Measurements from ENCODE around the gene CDHR3. TPM values are rescaled to one million over a fixed set of nuclear protein-coding genes. Genes with fewer than 3 reads are reported as not detected.

CDHR3 gene
- total RNA-seq, 1 experiment from 2014 or later, result 6.5 TPM

DNA sequence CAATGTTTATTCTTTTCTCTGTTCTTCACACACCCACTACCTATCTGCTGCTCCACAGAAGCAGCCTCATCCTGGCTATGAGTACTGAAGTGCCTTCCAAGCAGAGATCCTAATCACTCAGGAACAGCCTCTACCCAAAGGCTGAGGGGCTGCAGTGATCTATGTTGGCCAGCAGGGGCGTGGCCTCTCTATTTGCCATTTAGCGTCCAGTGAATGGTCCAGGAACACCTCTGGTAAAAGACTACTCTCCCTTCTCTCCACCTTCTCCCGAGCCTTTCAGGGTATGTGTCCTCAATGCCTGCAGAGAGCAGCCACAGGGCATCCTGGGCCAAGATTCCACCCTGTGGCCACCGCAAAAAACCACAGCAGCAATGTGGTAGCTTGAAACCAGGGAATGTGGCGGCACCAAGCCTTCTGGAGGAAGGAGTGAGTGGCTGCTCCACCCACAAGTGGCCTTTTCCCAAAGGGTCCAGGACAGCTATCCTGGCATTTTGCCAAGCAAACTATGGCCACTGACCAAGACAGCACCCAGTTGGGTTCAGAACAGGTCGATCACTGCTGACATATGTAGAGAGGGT is 78.2 kb downstream of the CDHR3 start:
- CTCF ChIA-PET, result interaction anchor here (1.1 to 1.7 kb wide), 2 partner anchors 276 to 280 kb away, joined by 3 to 5 read pairs; no protein-coding TSS in a partner anchor
- intact Hi-C loops (cut with micrococcal nuclease; ENCODE audit: unreplicated experiment), result loop anchor here (1.0 to 10.0 kb wide), 2 partner anchors 166 to 281 kb away; partner anchors contain the start of gene ATXN7L1
- in situ Hi-C loops (cut with HindIII; ENCODE audit: low pct_unique_long_range_greater_than_20kb, low sequenced_read_pairs), result no loop called here

DNA sequence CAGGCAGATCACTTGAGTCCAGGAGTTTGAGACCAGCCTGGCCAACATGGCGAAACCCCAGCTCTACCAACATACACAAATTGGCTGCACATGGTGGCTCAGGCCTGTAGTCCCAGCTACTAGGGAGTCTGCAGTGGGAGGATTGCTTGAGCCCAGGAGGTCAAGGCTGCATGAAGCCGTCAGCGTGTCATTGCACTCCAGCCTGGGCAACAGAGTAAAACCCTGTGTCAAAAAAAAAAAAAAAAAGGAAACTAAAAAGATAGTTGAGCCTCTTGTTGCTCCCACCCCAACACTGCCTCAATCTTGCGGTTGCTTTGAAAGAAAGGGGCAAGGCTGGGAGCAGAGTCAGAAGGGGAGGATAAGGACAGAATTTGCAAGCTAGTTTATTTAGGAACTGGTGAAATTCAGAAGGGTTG is 79.1 kb downstream of the CDHR3 start:
- H3K4me1 ChIP-seq (ENCODE audit: control insufficient read depth, insufficient read depth, low read length), result no peaks in the 10 kb centered on the region; the same call in 1 of the 2 replicates
- no peak overlapping the region for H3K4me3 ChIP-seq (ENCODE audit: low read depth in 2 of 2, low read length in 2 of 2)
- no peaks in the 10 kb centered on the region for H3K36me3 ChIP-seq (ENCODE audit: control insufficient read depth, insufficient read depth, low read length)
- DNase-seq (ENCODE audit: low read depth, low spot score) (no peak), ATAC-seq (no peak)
- H3K9me3 ChIP-seq (ENCODE audit: control insufficient read depth, insufficient read depth, low read depth, low read length), result no peaks in the 10 kb centered on the region
- in situ Hi-C loops (cut with HindIII; ENCODE audit: low pct_unique_long_range_greater_than_20kb, low sequenced_read_pairs), result no loop called here
- TF ChIP-seq, protein P1, sequence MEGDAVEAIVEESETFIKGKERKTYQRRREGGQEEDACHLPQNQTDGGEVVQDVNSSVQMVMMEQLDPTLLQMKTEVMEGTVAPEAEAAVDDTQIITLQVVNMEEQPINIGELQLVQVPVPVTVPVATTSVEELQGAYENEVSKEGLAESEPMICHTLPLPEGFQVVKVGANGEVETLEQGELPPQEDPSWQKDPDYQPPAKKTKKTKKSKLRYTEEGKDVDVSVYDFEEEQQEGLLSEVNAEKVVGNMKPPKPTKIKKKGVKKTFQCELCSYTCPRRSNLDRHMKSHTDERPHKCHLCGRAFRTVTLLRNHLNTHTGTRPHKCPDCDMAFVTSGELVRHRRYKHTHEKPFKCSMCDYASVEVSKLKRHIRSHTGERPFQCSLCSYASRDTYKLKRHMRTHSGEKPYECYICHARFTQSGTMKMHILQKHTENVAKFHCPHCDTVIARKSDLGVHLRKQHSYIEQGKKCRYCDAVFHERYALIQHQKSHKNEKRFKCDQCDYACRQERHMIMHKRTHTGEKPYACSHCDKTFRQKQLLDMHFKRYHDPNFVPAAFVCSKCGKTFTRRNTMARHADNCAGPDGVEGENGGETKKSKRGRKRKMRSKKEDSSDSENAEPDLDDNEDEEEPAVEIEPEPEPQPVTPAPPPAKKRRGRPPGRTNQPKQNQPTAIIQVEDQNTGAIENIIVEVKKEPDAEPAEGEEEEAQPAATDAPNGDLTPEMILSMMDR (IDR thresholded peaks at IDR 0.05), result no peak
- TF ChIP-seq, protein P2, sequence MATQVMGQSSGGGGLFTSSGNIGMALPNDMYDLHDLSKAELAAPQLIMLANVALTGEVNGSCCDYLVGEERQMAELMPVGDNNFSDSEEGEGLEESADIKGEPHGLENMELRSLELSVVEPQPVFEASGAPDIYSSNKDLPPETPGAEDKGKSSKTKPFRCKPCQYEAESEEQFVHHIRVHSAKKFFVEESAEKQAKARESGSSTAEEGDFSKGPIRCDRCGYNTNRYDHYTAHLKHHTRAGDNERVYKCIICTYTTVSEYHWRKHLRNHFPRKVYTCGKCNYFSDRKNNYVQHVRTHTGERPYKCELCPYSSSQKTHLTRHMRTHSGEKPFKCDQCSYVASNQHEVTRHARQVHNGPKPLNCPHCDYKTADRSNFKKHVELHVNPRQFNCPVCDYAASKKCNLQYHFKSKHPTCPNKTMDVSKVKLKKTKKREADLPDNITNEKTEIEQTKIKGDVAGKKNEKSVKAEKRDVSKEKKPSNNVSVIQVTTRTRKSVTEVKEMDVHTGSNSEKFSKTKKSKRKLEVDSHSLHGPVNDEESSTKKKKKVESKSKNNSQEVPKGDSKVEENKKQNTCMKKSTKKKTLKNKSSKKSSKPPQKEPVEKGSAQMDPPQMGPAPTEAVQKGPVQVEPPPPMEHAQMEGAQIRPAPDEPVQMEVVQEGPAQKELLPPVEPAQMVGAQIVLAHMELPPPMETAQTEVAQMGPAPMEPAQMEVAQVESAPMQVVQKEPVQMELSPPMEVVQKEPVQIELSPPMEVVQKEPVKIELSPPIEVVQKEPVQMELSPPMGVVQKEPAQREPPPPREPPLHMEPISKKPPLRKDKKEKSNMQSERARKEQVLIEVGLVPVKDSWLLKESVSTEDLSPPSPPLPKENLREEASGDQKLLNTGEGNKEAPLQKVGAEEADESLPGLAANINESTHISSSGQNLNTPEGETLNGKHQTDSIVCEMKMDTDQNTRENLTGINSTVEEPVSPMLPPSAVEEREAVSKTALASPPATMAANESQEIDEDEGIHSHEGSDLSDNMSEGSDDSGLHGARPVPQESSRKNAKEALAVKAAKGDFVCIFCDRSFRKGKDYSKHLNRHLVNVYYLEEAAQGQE (IDR thresholded peaks at IDR 0.05; ENCODE audit: insufficient read depth in 1 of 2, low read depth in 2 of 2, low read length in 1 of 2), result no peak
- TF ChIP-seq SIN3A (IDR thresholded peaks at IDR 0.05; ENCODE audit: borderline replicate concordance, insufficient read depth, low read depth, low read length), result no peak
- no TSS peak for BruUV-seq (replicated peaks)
- intact Hi-C loops (cut with micrococcal nuclease; ENCODE audit: unreplicated experiment), result loop anchor here (1.0 to 10.0 kb wide), 3 partner anchors 107 to 390 kb away; partner anchors contain the start of gene ATXN7L1
- CTCF ChIA-PET, result interaction anchor here (0.6 to 1.7 kb wide), 10 partner anchors 14 to 456 kb away, joined by 3 to 10 read pairs (median 4); no protein-coding TSS in a partner anchor
- POLR2A ChIA-PET, result no interaction called here
- no peak overlapping the region for H3K27ac ChIP-seq (ENCODE audit: low read length)
- H3K27me3 ChIP-seq (ENCODE audit: control insufficient read depth, insufficient read depth, low read length), result no peaks in the 10 kb centered on the region; the same call in 1 of the 2 replicates

More for the DNA sequence above, 78.2 kb downstream of the CDHR3 start:
- Histone ChIP-seq H3K4me3 (ENCODE audit: low read depth in 2 of 2, low read length in 2 of 2) (no peak overlapping the region), H3K27me3 (ENCODE audit: control insufficient read depth, insufficient read depth, low read length) (no peaks in the 10 kb centered on the region; the same call in 1 of the 2 replicates), H3K4me1 (ENCODE audit: control insufficient read depth, insufficient read depth, low read length) (no peaks in the 10 kb centered on the region; the same call in 1 of the 2 replicates), H3K36me3 (ENCODE audit: control insufficient read depth, insufficient read depth, low read length) (no peaks in the 10 kb centered on the region), H3K27ac (ENCODE audit: low read length) (no peak overlapping the region), H3K9me3 (ENCODE audit: control insufficient read depth, insufficient read depth, low read depth, low read length) (no peaks in the 10 kb centered on the region)
- ATAC-seq (peak; percentile 71), DNase-seq (ENCODE audit: low read depth, low spot score) (peak; percentile 43)
- BruUV-seq (replicated peaks), result no TSS peak
- no peak for TF ChIP-seq POLR2AphosphoS5 (IDR thresholded peaks at IDR 0.05; ENCODE audit: low read depth, low read length)
- TF ChIP-seq, protein P1 (IDR thresholded peaks at IDR 0.05), result peak; percentile 87
- POLR2A ChIA-PET, result no interaction called here

All from Panc1 (cell line).